H7 (cell line): ENCODE measurements around the gene NRAS. TPM values are rescaled to one million over a fixed set of nuclear protein-coding genes. Genes with fewer than 3 reads are reported as not detected.
"Not testable (repeated sequence)": the region's sequence is repeated elsewhere in the genome, so short reads cannot be mapped to it uniquely, and the experiment has no call there.

Experiments
- DNase-seq: peaks from one replicate; pipeline ENCODE4 v3.0.0; 2012
- H3K27me3 ChIP-seq: 2 replicates; pipeline ENCODE4 v1.6.0; 2011; ENCODE audit warnings: mild to moderate bottlenecking, low read length; ENCODE audit not compliant: control insufficient read depth, insufficient read depth
- H3K36me3 ChIP-seq: replicated peaks from 2 replicates; pipeline ENCODE4 v1.5.1; 2011; ENCODE audit warnings: low read length; ENCODE audit not compliant: control insufficient read depth, insufficient read depth
- H3K4me3 ChIP-seq: 2 replicates; pipeline ENCODE4 v1.5.1; 2011; ENCODE audit warnings: low read depth, mild to moderate bottlenecking, control low read depth, low read length, moderate library complexity; ENCODE audit not compliant: insufficient read depth
- total RNA-seq: library from RNA; depleted of rRNA; stranded (reverse); fragments of >200 nt; shearing (Covaris generic); gene quantifications from 2 replicates; pipeline ENCODE4 v1.2.3, GENCODE V29; 2014; rRNA removed

Gene NRAS
- total RNA-seq = 104 and 108 TPM in 2 replicates

- peaks cover 31% of the 10 kb centered on the region for H3K36me3 ChIP-seq
- H3K4me3 ChIP-seq = peak within 1 kb of the TSS; percentile 87
- peak; percentile 91 for DNase-seq
- H3K27me3 ChIP-seq = no peaks in the 10 kb centered on the region
Observed at GRCh38 chr1:114716304-114717170, at the start of gene NRAS. Gene NRAS (minus strand): TSS chr1:114716771. CDS start chr1:114716160, 611 bp downstream.

- H3K4me3 ChIP-seq = no peak overlapping the region
- H3K27me3 ChIP-seq = no peaks in the 10 kb centered on the region
- DNase-seq = no peak
- no peaks in the 10 kb centered on the region for H3K36me3 ChIP-seq
Observed at GRCh38 chr1:114764689-114765088, 48.1 kb upstream of the NRAS start.

- peak overlapping the region; percentile 100 for H3K4me3 ChIP-seq
- DNase-seq = no peak
- H3K36me3 ChIP-seq = no peaks in the 10 kb centered on the region
- H3K27me3 ChIP-seq = no peaks in the 10 kb centered on the region
Observed at GRCh38 chr1:114758256-114758832, 41.8 kb upstream of the NRAS start.

- Histone ChIP-seq H3K4me3 (peak within 1 kb of the TSS; percentile 100), H3K36me3 (no peaks in the 10 kb centered on the region), H3K27me3 (no peaks in the 10 kb centered on the region)
- DNase-seq = peak; percentile 88
Observed at GRCh38 chr1:114757455-114758255, 41.1 kb upstream of the NRAS start, which contains the start of gene CSDE1. Gene CSDE1 (minus strand): TSS chr1:114757984. CDS start chr1:114739890, 18,094 bp downstream.

GRCh38 chr1:114756949-114757454, 40.4 kb upstream of the NRAS start:
- H3K4me3 ChIP-seq = peak overlapping the region; percentile 100
- no peaks in the 10 kb centered on the region for H3K27me3 ChIP-seq
- no peaks in the 10 kb centered on the region for H3K36me3 ChIP-seq
- peak; percentile 40 for DNase-seq

GRCh38 chr1:114756009-114756892, 39.7 kb upstream of the NRAS start:
- no peak for DNase-seq
- peak overlapping the region; percentile 100 for H3K4me3 ChIP-seq
- H3K27me3 ChIP-seq = no peaks in the 10 kb centered on the region
- no peaks in the 10 kb centered on the region for H3K36me3 ChIP-seq

- no peak for DNase-seq
- no peak overlapping the region; the same call in 1 of the 2 replicates for H3K4me3 ChIP-seq
Observed at GRCh38 chr1:114755006-114755931, 38.7 kb upstream of the NRAS start.

GRCh38 chr1:114753702-114754101, 37.1 kb upstream of the NRAS start:
- DNase-seq, H3K36me3 ChIP-seq, H3K27me3 ChIP-seq, H3K4me3 ChIP-seq: not testable (repeated sequence)

More at GRCh38 chr1:114755006-114755931, 38.7 kb upstream of the NRAS start:
- Histone ChIP-seq H3K27me3 (no peaks in the 10 kb centered on the region), H3K36me3 (no peaks in the 10 kb centered on the region; the same call in none of the 2 replicates)

GRCh38 chr1:114753143-114753542, 36.6 kb upstream of the NRAS start:
- H3K36me3 ChIP-seq = peaks cover 12% of the 10 kb centered on the region
- no peak overlapping the region for H3K4me3 ChIP-seq
- no peaks in the 10 kb centered on the region for H3K27me3 ChIP-seq
- no peak for DNase-seq

GRCh38 chr1:114750780-114751179, 34.2 kb upstream of the NRAS start:
- Histone ChIP-seq H3K27me3 (no peaks in the 10 kb centered on the region), H3K4me3 (no peak overlapping the region), H3K36me3 (peaks cover 12% of the 10 kb centered on the region)
- DNase-seq = no peak

GRCh38 chr1:114749835-114750234, 33.3 kb upstream of the NRAS start:
- Histone ChIP-seq H3K4me3 (no peak overlapping the region), H3K36me3 (peaks cover 12% of the 10 kb centered on the region)
- DNase-seq = no peak

GRCh38 chr1:114746450-114747121, 30.0 kb upstream of the NRAS start:
- no peaks in the 10 kb centered on the region for H3K27me3 ChIP-seq
- DNase-seq = no peak
- no peak overlapping the region for H3K4me3 ChIP-seq
- peaks cover 12% of the 10 kb centered on the region for H3K36me3 ChIP-seq

More at GRCh38 chr1:114749835-114750234, 33.3 kb upstream of the NRAS start:
- no peaks in the 10 kb centered on the region for H3K27me3 ChIP-seq
